ENCODE data around the gene EPS8L1. TPM values are rescaled to one million over a fixed set of nuclear protein-coding genes. Genes with fewer than 3 reads are reported as not detected.

The EPS8L1 gene
- total and polyA plus RNA-seq, 2 donors (not counting 1 experiment from before 2014, with no cell fraction given) = 0.72 to 1.0 TPM

DNA sequence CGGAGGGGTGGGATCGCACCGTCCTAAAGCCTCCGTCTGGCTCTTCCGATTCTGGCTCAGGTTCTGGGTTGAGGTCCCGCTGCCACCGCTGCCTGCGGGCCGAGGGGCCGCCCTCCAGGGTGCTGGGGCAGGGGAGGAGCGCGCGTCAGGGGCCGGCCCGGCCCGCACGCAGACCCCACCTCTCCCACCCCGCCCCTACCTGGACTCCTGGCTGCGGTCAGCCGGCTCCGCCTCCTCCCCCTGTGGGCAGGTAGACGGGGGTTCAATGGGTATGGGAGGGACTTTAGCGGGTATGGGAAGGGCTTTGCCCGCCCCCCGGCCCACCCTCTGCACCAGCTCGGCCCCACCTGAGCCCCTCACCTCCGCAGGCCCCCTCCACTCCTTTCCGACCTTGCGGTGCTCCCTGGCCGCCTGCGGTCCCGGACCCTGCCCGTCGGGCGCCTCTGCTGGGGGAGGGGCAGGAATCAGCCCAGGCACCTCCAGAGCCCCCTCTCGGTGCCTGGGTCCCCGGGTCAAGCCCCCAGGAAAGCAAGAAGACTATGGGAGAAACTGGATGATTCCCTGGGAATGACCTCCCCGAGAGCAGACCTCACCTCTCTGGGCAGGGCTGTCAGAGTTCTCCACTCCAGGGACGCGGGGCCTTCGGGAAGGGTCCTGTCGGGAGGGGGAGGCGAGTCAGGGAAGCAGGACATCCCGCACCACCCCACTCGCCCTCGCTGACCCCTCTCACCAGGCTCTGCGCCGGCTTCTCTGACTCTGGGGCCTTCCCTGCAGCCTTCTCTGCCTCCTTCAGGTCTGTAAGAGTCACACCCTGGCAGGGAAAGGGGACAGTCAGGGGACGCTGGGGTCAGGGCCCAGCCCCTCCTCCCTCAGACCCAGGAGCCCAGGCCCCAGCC lies 17.0 kb downstream of the EPS8L1 start:
- Histone ChIP-seq H3K9me3 (ENCODE audit: control extremely low read depth in 1 of 3, control insufficient read depth in 2 of 3, insufficient read depth in 1 of 3, low read length in 2 of 3) (peaks cover 0 to 7% (median 0%) of the 10 kb centered on the region in 3 donors), H3K27ac (ENCODE audit: low read length in 2 of 2) (no peak overlapping the region), H3K36me3 (replicated peaks in 1 of 2; ENCODE audit: control extremely low read depth in 1 of 2, control insufficient read depth in 1 of 2, extremely low read depth in 1 of 2, insufficient read depth in 2 of 2, low read length in 1 of 2) (peaks cover 0 to 26% of the 10 kb centered on the region in 2 experiments), H3K4me1 (ENCODE audit: control insufficient read depth in 2 of 2, insufficient read depth in 2 of 2, low read length in 2 of 2) (peaks cover 9% of the 10 kb centered on the region in 2 donors), H4K20me1 (ENCODE audit: control insufficient read depth, insufficient read depth, low read length, poor library complexity, severe bottlenecking) (peaks cover 48% of the 10 kb centered on the region), H3K27me3 (replicated peaks in 1 of 4; ENCODE audit: control extremely low read depth in 1 of 4, control insufficient read depth in 3 of 4, insufficient read depth in 4 of 4, low read length in 3 of 4) (peaks cover 0 to 10% (median 4%) of the 10 kb centered on the region in 4 experiments), H3K4me3 (ENCODE audit: control extremely low read depth in 1 of 5, extremely low read depth in 1 of 5, insufficient read depth in 1 of 5, low read depth in 2 of 5, low read length in 4 of 5) (no peak overlapping the region), H3K79me2 (ENCODE audit: control insufficient read depth, insufficient read depth, low read length) (no peaks in the 10 kb centered on the region), H3K4me2 (replicated peaks; ENCODE audit: low read depth, low read length, poor library complexity, severe bottlenecking) (no peak overlapping the region), H2AFZ (ENCODE audit: insufficient read depth, low read depth, low read length, poor library complexity, severe bottlenecking) (no peak overlapping the region), H3K9ac (ENCODE audit: low read length) (no peak overlapping the region)
- no peak for ATAC-seq (ENCODE audit: low read depth)
- no peak for DNase-seq
- no peak overlapping the region for H3K27ac Mint-ChIP-seq
- peaks cover 19% of the 10 kb centered on the region for H3K4me1 Mint-ChIP-seq
- POLR2A ChIA-PET = no interaction called here
- H3K9me3 Mint-ChIP-seq (ENCODE audit: insufficient read depth) = no peaks in the 10 kb centered on the region
- TF ChIP-seq EZH2 (IDR thresholded peaks at IDR 0.05; ENCODE audit: borderline replicate concordance, insufficient read depth, low read depth, low read length, poor library complexity, severe bottlenecking) = no peak
- TF ChIP-seq, protein P1, sequence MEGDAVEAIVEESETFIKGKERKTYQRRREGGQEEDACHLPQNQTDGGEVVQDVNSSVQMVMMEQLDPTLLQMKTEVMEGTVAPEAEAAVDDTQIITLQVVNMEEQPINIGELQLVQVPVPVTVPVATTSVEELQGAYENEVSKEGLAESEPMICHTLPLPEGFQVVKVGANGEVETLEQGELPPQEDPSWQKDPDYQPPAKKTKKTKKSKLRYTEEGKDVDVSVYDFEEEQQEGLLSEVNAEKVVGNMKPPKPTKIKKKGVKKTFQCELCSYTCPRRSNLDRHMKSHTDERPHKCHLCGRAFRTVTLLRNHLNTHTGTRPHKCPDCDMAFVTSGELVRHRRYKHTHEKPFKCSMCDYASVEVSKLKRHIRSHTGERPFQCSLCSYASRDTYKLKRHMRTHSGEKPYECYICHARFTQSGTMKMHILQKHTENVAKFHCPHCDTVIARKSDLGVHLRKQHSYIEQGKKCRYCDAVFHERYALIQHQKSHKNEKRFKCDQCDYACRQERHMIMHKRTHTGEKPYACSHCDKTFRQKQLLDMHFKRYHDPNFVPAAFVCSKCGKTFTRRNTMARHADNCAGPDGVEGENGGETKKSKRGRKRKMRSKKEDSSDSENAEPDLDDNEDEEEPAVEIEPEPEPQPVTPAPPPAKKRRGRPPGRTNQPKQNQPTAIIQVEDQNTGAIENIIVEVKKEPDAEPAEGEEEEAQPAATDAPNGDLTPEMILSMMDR (IDR thresholded peaks at IDR 0.05) = no peak
- no peak overlapping the region for H3K4me3 Mint-ChIP-seq
- H3K27me3 Mint-ChIP-seq = peaks cover 20% of the 10 kb centered on the region
- intact Hi-C loops (cut with micrococcal nuclease) = no loop called here
- CTCF ChIA-PET = no interaction called here
- 98% methylated on average over 34 of the region's 49 CpGs for WGBS (ENCODE audit: insufficient coverage)

Measured in B cell (primary cell).